Activated naive CD8-positive, alpha-beta T cell treated with anti-CD3 and anti-CD28 coated beads, Interleukin-2, amount 50 U/mL, for 24 hours (primary cell): ENCODE measurements around the gene ACTN1.
"Not testable (repeated sequence)": the region's sequence is repeated elsewhere in the genome, so short reads cannot be mapped to it uniquely, and the experiment has no call there.

Experiments used
- ATAC-seq: fragments of 150-1000 bp; cut with Tn5 transposase; one replicate; pipeline ENCODE4 v1.10.0; 2021
- DNase-seq: peaks from one replicate; pipeline ENCODE4 v3.0.0; 2021
- H3K27ac Mint-ChIP-seq: one replicate; pipeline ENCODE4 v1.8.0; 2021; ENCODE audit warnings: mild to moderate bottlenecking, mixed read lengths
- H3K27me3 Mint-ChIP-seq: one replicate; pipeline ENCODE4 v1.8.0; 2021; ENCODE audit warnings: mixed read lengths
- H3K36me3 Mint-ChIP-seq: one replicate; pipeline ENCODE4 v1.8.0; 2021; ENCODE audit warnings: low read depth, mixed read lengths
- H3K4me1 Mint-ChIP-seq: one replicate; pipeline ENCODE4 v1.8.0; 2021; ENCODE audit warnings: mixed read lengths
- H3K4me3 Mint-ChIP-seq: one replicate; pipeline ENCODE4 v1.8.0; 2021; ENCODE audit warnings: mild to moderate bottlenecking, moderate library complexity, mixed read lengths
- H3K9me3 Mint-ChIP-seq: one replicate; pipeline ENCODE4 v1.8.0; 2021; ENCODE audit warnings: mixed read lengths

Gene ACTN1

GRCh38 chr14:68979021-68979721 is at the start of gene ACTN1:
Gene ACTN1 (minus strand): TSS chr14:68979302. CDS start chr14:68979056, 246 bp downstream.
- H3K4me1 Mint-ChIP-seq: peaks cover 51% of the 10 kb centered on the region
- H3K4me3 Mint-ChIP-seq: peak within 1 kb of the TSS; percentile 85
- peaks cover 27% of the 10 kb centered on the region for H3K36me3 Mint-ChIP-seq
- DNase-seq: peak; percentile 79
- H3K9me3 Mint-ChIP-seq: peaks cover 3% of the 10 kb centered on the region
- peak; percentile 63 for ATAC-seq
- no peaks in the 10 kb centered on the region for H3K27me3 Mint-ChIP-seq
- H3K27ac Mint-ChIP-seq: peak within 1 kb of the TSS; percentile 85

GRCh38 chr14:69027242-69027913 is 48.3 kb upstream of the ACTN1 start:
- DNase-seq (no peak), ATAC-seq (no peak)
- Mint-ChIP-seq H3K36me3 (no peaks in the 10 kb centered on the region), H3K27me3 (peaks cover 2% of the 10 kb centered on the region), H3K9me3 (no peaks in the 10 kb centered on the region), H3K4me1 (no peaks in the 10 kb centered on the region), H3K27ac (no peak overlapping the region), H3K4me3 (no peak overlapping the region)

GRCh38 chr14:69023035-69023434 is 43.9 kb upstream of the ACTN1 start:
- Mint-ChIP-seq H3K4me1 (no peaks in the 10 kb centered on the region), H3K36me3 (no peaks in the 10 kb centered on the region), H3K9me3 (no peaks in the 10 kb centered on the region), H3K4me3 (no peak overlapping the region), H3K27me3 (no peaks in the 10 kb centered on the region), H3K27ac (no peak overlapping the region)
- DNase-seq (no peak), ATAC-seq (no peak)

- not testable (repeated sequence) for ATAC-seq, DNase-seq, H3K4me3 Mint-ChIP-seq, H3K9me3 Mint-ChIP-seq, H3K27ac Mint-ChIP-seq, H3K36me3 Mint-ChIP-seq, H3K4me1 Mint-ChIP-seq, H3K27me3 Mint-ChIP-seq
These were observed 43.0 kb upstream of the ACTN1 start for GRCh38 chr14:69022093-69022492.

GRCh38 chr14:69017706-69018105 is 38.6 kb upstream of the ACTN1 start:
- Mint-ChIP-seq H3K27ac (no peak overlapping the region), H3K27me3 (no peaks in the 10 kb centered on the region), H3K36me3 (no peaks in the 10 kb centered on the region), H3K4me3 (no peak overlapping the region), H3K4me1 (no peaks in the 10 kb centered on the region), H3K9me3 (no peaks in the 10 kb centered on the region)
- DNase-seq (no peak), ATAC-seq (no peak)

GRCh38 chr14:69014829-69015259 is 35.7 kb upstream of the ACTN1 start:
- ATAC-seq (no peak), DNase-seq (no peak)

GRCh38 chr14:69013943-69014782 is 35.1 kb upstream of the ACTN1 start:
- Mint-ChIP-seq H3K36me3 (no peaks in the 10 kb centered on the region), H3K27ac (no peak overlapping the region), H3K4me3 (no peak overlapping the region), H3K27me3 (no peaks in the 10 kb centered on the region), H3K9me3 (no peaks in the 10 kb centered on the region), H3K4me1 (peaks cover 7% of the 10 kb centered on the region)
- ATAC-seq (no peak), DNase-seq (no peak)

More at GRCh38 chr14:69014829-69015259, 35.7 kb upstream of the ACTN1 start:
- Mint-ChIP-seq H3K9me3 (no peaks in the 10 kb centered on the region), H3K27me3 (no peaks in the 10 kb centered on the region), H3K36me3 (no peaks in the 10 kb centered on the region), H3K4me3 (no peak overlapping the region), H3K4me1 (peaks cover 7% of the 10 kb centered on the region), H3K27ac (no peak overlapping the region)

- Mint-ChIP-seq H3K9me3 (no peaks in the 10 kb centered on the region), H3K4me3 (no peak overlapping the region), H3K4me1 (peaks cover 7% of the 10 kb centered on the region), H3K36me3 (no peaks in the 10 kb centered on the region), H3K27me3 (no peaks in the 10 kb centered on the region), H3K27ac (no peak overlapping the region)
- no peak for ATAC-seq
- DNase-seq: no peak
These were observed 33.3 kb upstream of the ACTN1 start for GRCh38 chr14:69012256-69012953.

GRCh38 chr14:69010648-69011047 is 31.5 kb upstream of the ACTN1 start:
- Mint-ChIP-seq H3K4me3 (no peak overlapping the region), H3K4me1 (peaks cover 10% of the 10 kb centered on the region), H3K27ac (no peak overlapping the region), H3K27me3 (no peaks in the 10 kb centered on the region), H3K9me3 (no peaks in the 10 kb centered on the region), H3K36me3 (no peaks in the 10 kb centered on the region)
- DNase-seq: no peak
- peak; percentile 45 for ATAC-seq

- no peaks in the 10 kb centered on the region for H3K36me3 Mint-ChIP-seq
- H3K4me1 Mint-ChIP-seq: peaks cover 12% of the 10 kb centered on the region
- H3K27me3 Mint-ChIP-seq: no peaks in the 10 kb centered on the region
- no peaks in the 10 kb centered on the region for H3K9me3 Mint-ChIP-seq
- DNase-seq: no peak
- no peak overlapping the region for H3K27ac Mint-ChIP-seq
- no peak overlapping the region for H3K4me3 Mint-ChIP-seq
- no peak for ATAC-seq
These were observed 29.4 kb upstream of the ACTN1 start for GRCh38 chr14:69008421-69008884.

- Mint-ChIP-seq H3K4me1 (peaks cover 12% of the 10 kb centered on the region), H3K4me3 (no peak overlapping the region), H3K27me3 (peaks cover 1% of the 10 kb centered on the region), H3K9me3 (no peaks in the 10 kb centered on the region), H3K27ac (no peak overlapping the region), H3K36me3 (no peaks in the 10 kb centered on the region)
- DNase-seq (no peak), ATAC-seq (no peak)
These were observed 27.2 kb upstream of the ACTN1 start for GRCh38 chr14:69006346-69006745.

- Mint-ChIP-seq H3K4me3 (no peak overlapping the region), H3K27ac (no peak overlapping the region), H3K4me1 (peaks cover 8% of the 10 kb centered on the region), H3K36me3 (no peaks in the 10 kb centered on the region), H3K9me3 (no peaks in the 10 kb centered on the region), H3K27me3 (peaks cover 1% of the 10 kb centered on the region)
- DNase-seq: no peak
- peak; percentile 42 for ATAC-seq
These were observed 26.5 kb upstream of the ACTN1 start for GRCh38 chr14:69005432-69006148.

- DNase-seq (no peak), ATAC-seq (no peak)
- H3K36me3 Mint-ChIP-seq: no peaks in the 10 kb centered on the region
- H3K4me3 Mint-ChIP-seq: no peak overlapping the region
- H3K4me1 Mint-ChIP-seq: peaks cover 4% of the 10 kb centered on the region
- peaks cover 1% of the 10 kb centered on the region for H3K27me3 Mint-ChIP-seq
- no peaks in the 10 kb centered on the region for H3K9me3 Mint-ChIP-seq
- no peak overlapping the region for H3K27ac Mint-ChIP-seq
These were observed 25.8 kb upstream of the ACTN1 start for GRCh38 chr14:69004731-69005431.
